Caco-2 (cell line): Measurements from ENCODE around the gene CAMKK2. TPM values are rescaled to one million over a fixed set of nuclear protein-coding genes. Genes with fewer than 3 reads are reported as not detected.
"Not testable (repeated sequence)": the region's sequence is repeated elsewhere in the genome, so short reads cannot be mapped to it uniquely, and the experiment has no call there.

Experiments used
- BruUV-seq: library from RNA; stranded (reverse); fragments of 400-500 nt; replicated peaks from 2 replicates; lab custom pipeline; 2021; lab: Mats Ljungman, UMichigan
- CTCF ChIA-PET: fragments of 300-600 bp; sonication (Branson Sonifier 250); formaldehyde crosslinking; loops from one replicate; lab custom pipeline; 2022; ENCODE audit warnings: antibody characterized with exemption; lab: Charles Lee
- POLR2A ChIA-PET: fragments of 300-600 bp; sonication (Branson Sonifier 250); formaldehyde crosslinking; loops from one replicate; lab custom pipeline; 2022; ENCODE audit warnings: antibody characterized with exemption; lab: Charles Lee
- DNase-seq, 2 experiments: peaks; one replicate each; pipeline versions ENCODE4 v3.0.0 to v3.0.0-alpha.2; 2020 to 2022
- H3K27me3 ChIP-seq: replicated peaks from 2 replicates; pipeline ENCODE4 v1.6.0; 2011; ENCODE audit warnings: low read length; ENCODE audit not compliant: control insufficient read depth, insufficient read depth
- H3K36me3 ChIP-seq: 2 replicates; pipeline ENCODE4 v1.5.1; 2011; ENCODE audit warnings: low read length; ENCODE audit not compliant: control insufficient read depth, insufficient read depth
- H3K4me1 ChIP-seq: fragments of 250-450 bp; sonication (Bioruptor Pico); 2 replicates; pipeline ENCODE4 v1.5.1; 2020; ENCODE audit warnings: mild to moderate bottlenecking
- H3K4me3 ChIP-seq: 2 replicates; pipeline ENCODE4 v1.5.1; 2011; ENCODE audit warnings: low read depth, mild to moderate bottlenecking, control low read depth, low read length
- H3K9me3 ChIP-seq: fragments of 250-450 bp; sonication (Bioruptor Pico); 2 replicates; pipeline ENCODE4 v1.5.1; 2020; ENCODE audit warnings: mild to moderate bottlenecking, moderate library complexity
- H3K27ac Mint-ChIP-seq: one replicate; pipeline ENCODE4 v1.8.0; 2022; ENCODE audit warnings: mixed read lengths; ENCODE audit not compliant: unreplicated experiment
- H3K27me3 Mint-ChIP-seq: one replicate; pipeline ENCODE4 v1.8.0; 2022; ENCODE audit warnings: mixed read lengths; ENCODE audit not compliant: insufficient read depth, unreplicated experiment
- H3K36me3 Mint-ChIP-seq: one replicate; pipeline ENCODE4 v1.8.0; 2022; ENCODE audit warnings: mild to moderate bottlenecking, mixed read lengths; ENCODE audit not compliant: insufficient read depth, unreplicated experiment
- H3K4me1 Mint-ChIP-seq: one replicate; pipeline ENCODE4 v1.8.0; 2022; ENCODE audit warnings: low read depth, mixed read lengths; ENCODE audit not compliant: unreplicated experiment
- H3K4me3 Mint-ChIP-seq: one replicate; pipeline ENCODE4 v1.8.0; 2022; ENCODE audit warnings: mild to moderate bottlenecking, moderate library complexity, mixed read lengths; ENCODE audit not compliant: unreplicated experiment
- H3K9me3 Mint-ChIP-seq: one replicate; pipeline ENCODE4 v1.8.0; 2022; ENCODE audit warnings: mixed read lengths; ENCODE audit not compliant: unreplicated experiment
- intact Hi-C: fragments of 100-400 bp; cut with micrococcal nuclease; formaldehyde crosslinking; loops from one replicate; pipeline ENCODE4 v1.10.0; 2022; ENCODE audit not compliant: unreplicated experiment
- total RNA-seq: library from RNA; stranded (reverse); gene quantifications from 2 replicates; pipeline ENCODE4 v1.2.3, GENCODE V29; 2022
- TF ChIP-seq, protein P1 (sequence below), 2 experiments: fragments of 200-600 bp in 1 of 2; IDR thresholded peaks; 1 replicate in 1 of 2; 2 replicates in 1 of 2; pipeline versions ENCODE4 v1.5.1 to v1.8.0; 2011 to 2022; ENCODE audit warnings: antibody characterized with exemption in 1 of 2, control low read depth in 1 of 2, inconsistent platforms in 1 of 2, low read depth in 1 of 2, low read length in 1 of 2, mild to moderate bottlenecking in 1 of 2, moderate library complexity in 1 of 2; ENCODE audit not compliant: insufficient read depth in 1 of 2, severe bottlenecking in 1 of 2, unreplicated experiment in 1 of 2

Gene CAMKK2
- total RNA-seq, 1 experiment from 2014 or later = 31.0 TPM

DNA sequence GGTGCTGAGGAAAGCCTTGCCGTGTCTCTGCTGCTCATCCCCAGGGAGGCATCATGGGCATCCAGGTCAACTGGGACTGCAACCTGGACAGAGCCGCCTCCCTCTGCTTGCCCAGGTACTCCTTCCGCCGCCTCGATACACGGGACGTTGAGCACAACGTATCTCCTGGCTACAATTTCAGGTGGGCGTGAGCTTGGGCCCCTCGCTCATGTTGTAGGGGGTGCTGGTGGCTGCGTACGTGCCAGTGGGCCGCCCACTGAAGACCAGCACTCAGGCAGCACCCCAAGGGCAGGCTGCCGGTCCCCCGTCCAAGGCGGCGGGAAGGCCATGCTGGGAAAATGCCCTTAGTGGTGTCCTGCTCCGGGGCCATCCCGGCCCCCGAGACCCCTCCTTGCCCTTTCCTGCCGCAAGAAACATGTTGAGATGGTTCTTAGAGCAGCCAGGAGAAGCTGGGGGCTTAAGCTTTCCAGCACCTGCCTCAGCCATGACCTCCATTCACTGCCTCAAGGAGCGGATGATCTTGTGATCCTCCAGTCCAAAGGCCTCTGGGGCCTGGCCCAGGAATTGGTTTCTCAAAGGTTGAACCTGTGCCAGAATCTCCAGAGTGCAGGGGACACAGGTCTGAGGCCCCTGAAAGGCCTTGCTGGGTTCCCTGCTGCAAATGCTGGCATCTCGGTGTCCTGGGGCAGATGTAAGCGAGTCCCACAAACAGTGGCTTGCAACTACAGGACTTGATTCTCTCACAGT, 67.4 kb downstream of the CAMKK2 start:
- ChIA-PET POLR2A (no interaction called here), CTCF (no interaction called here)
- H3K4me3 ChIP-seq = no peak overlapping the region
- no peaks in the 10 kb centered on the region for H3K27me3 Mint-ChIP-seq
- TF ChIP-seq, protein P1, sequence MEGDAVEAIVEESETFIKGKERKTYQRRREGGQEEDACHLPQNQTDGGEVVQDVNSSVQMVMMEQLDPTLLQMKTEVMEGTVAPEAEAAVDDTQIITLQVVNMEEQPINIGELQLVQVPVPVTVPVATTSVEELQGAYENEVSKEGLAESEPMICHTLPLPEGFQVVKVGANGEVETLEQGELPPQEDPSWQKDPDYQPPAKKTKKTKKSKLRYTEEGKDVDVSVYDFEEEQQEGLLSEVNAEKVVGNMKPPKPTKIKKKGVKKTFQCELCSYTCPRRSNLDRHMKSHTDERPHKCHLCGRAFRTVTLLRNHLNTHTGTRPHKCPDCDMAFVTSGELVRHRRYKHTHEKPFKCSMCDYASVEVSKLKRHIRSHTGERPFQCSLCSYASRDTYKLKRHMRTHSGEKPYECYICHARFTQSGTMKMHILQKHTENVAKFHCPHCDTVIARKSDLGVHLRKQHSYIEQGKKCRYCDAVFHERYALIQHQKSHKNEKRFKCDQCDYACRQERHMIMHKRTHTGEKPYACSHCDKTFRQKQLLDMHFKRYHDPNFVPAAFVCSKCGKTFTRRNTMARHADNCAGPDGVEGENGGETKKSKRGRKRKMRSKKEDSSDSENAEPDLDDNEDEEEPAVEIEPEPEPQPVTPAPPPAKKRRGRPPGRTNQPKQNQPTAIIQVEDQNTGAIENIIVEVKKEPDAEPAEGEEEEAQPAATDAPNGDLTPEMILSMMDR (IDR thresholded peaks at IDR 0.05; ENCODE audit: insufficient read depth in 1 of 2, low read depth in 1 of 2, low read length in 1 of 2, severe bottlenecking in 1 of 2, unreplicated experiment in 1 of 2) = no peak
- no peaks in the 10 kb centered on the region for H3K9me3 Mint-ChIP-seq
- DNase-seq = no peak
- intact Hi-C loops = loop anchor here (5.0 kb wide), 1 partner anchor 117 kb away; no protein-coding TSS in a partner anchor
- peaks cover 42% of the 10 kb centered on the region for H3K4me1 ChIP-seq
- peaks cover 15% of the 10 kb centered on the region for H3K4me1 Mint-ChIP-seq
- H3K27ac Mint-ChIP-seq = no peak overlapping the region
- H3K36me3 Mint-ChIP-seq = peaks cover 28% of the 10 kb centered on the region
- no TSS peak for BruUV-seq
- peaks cover 3% of the 10 kb centered on the region for H3K36me3 ChIP-seq
- no peaks in the 10 kb centered on the region for H3K27me3 ChIP-seq
- no peak overlapping the region for H3K4me3 Mint-ChIP-seq
- no peaks in the 10 kb centered on the region for H3K9me3 ChIP-seq

DNA sequence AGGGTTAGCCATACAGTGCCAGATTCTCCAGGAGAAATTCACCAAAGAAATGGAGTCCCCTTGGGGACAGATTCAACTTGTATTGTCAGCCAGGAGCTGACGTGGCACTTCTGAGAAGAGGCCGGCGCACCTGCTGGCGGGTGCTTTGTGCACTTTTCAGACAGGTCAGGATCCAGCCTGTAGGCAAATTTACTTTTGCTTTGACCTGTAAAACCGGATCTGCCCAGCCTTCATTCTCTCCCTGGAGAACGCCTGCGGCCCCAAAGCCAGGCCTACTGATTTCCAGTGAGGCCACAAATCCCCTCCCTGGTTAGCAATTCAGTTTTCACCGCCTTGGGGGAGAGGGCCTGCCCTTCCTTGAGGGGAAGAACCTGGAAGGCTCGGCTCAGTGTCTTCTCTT, 69.2 kb downstream of the CAMKK2 start:
- TF ChIP-seq, protein P1 (IDR thresholded peaks at IDR 0.05; ENCODE audit: insufficient read depth in 1 of 2, low read depth in 1 of 2, low read length in 1 of 2, severe bottlenecking in 1 of 2, unreplicated experiment in 1 of 2) = peak; percentile 18 to 24
- no peaks in the 10 kb centered on the region for H3K9me3 Mint-ChIP-seq
- no peaks in the 10 kb centered on the region for H3K27me3 Mint-ChIP-seq
- DNase-seq = peak; percentile 95 to 96
- BruUV-seq = no TSS peak
- H3K4me1 Mint-ChIP-seq = peaks cover 15% of the 10 kb centered on the region
- H3K27ac Mint-ChIP-seq = peak overlapping the region; percentile 89
- ChIA-PET CTCF (interaction anchor here (1.0 to 1.2 kb wide), 2 partner anchors 9 to 218 kb away, joined by 3 read pairs; no protein-coding TSS in a partner anchor), POLR2A (interaction anchor here (0.8 kb wide), 1 partner anchor 10 kb away, joined by 3 read pairs; no protein-coding TSS in a partner anchor)
- peaks cover 29% of the 10 kb centered on the region for H3K36me3 Mint-ChIP-seq
- Histone ChIP-seq H3K4me1 (peaks cover 42% of the 10 kb centered on the region), H3K36me3 (peaks cover 5% of the 10 kb centered on the region), H3K9me3 (no peaks in the 10 kb centered on the region), H3K4me3 (no peak overlapping the region), H3K27me3 (no peaks in the 10 kb centered on the region)
- H3K4me3 Mint-ChIP-seq = peak overlapping the region; percentile 50
- intact Hi-C loops = loop anchor here (1.0 to 5.0 kb wide), 4 partner anchors 10 to 115 kb away; partner anchors contain the start of genes CAMKK2 and P2RX4

GRCh38 chr12:121226871-121227270, 69.6 kb downstream of the CAMKK2 start:
- intact Hi-C loops = loop anchor here (1.0 to 5.0 kb wide), 4 partner anchors 10 to 115 kb away; partner anchors contain the start of genes CAMKK2 and P2RX4
- not testable (repeated sequence) for H3K27me3 ChIP-seq, H3K27me3 Mint-ChIP-seq, H3K36me3 ChIP-seq, H3K4me3 ChIP-seq, DNase-seq, H3K9me3 Mint-ChIP-seq, H3K9me3 ChIP-seq
- peaks cover 42% of the 10 kb centered on the region for H3K4me1 ChIP-seq
- H3K36me3 Mint-ChIP-seq = peaks cover 28% of the 10 kb centered on the region
- peaks cover 15% of the 10 kb centered on the region for H3K4me1 Mint-ChIP-seq
- H3K4me3 Mint-ChIP-seq = peak overlapping the region; percentile 50
- BruUV-seq = TSS peak; percentile 91
- POLR2A ChIA-PET = interaction anchor here (0.8 kb wide), 1 partner anchor 9 kb away, joined by 3 read pairs; no protein-coding TSS in a partner anchor
- peak overlapping the region; percentile 89 for H3K27ac Mint-ChIP-seq
- CTCF ChIA-PET = interaction anchor here (1.0 to 1.2 kb wide), 2 partner anchors 9 to 217 kb away, joined by 3 read pairs; no protein-coding TSS in a partner anchor
